ENCODE data around the gene BRD7. TPM values are rescaled to one million over a fixed set of nuclear protein-coding genes. Genes with fewer than 3 reads are reported as not detected.

Gene BRD7
- total RNA-seq, 1 experiment from 2014 or later = 45.6 TPM

GRCh38 chr16:50288920-50289319 is 79.9 kb downstream of the BRD7 start:
- no peaks in the 10 kb centered on the region for H3K4me1 ChIP-seq (ENCODE audit: control insufficient read depth, insufficient read depth, low read length)
- no TSS peak for BruUV-seq (replicated peaks)
- DNase-seq (ENCODE audit: low read depth, low spot score) (no peak), ATAC-seq (no peak)
- H3K4me3 ChIP-seq (ENCODE audit: low read depth in 2 of 2, low read length in 2 of 2) = no peak overlapping the region
- no peak overlapping the region for H3K27ac ChIP-seq (ENCODE audit: low read length)
- intact Hi-C loops (cut with micrococcal nuclease; ENCODE audit: unreplicated experiment) = no loop called here
- ChIA-PET POLR2A (no interaction called here), CTCF (no interaction called here)
- no peak for TF ChIP-seq SIN3A (IDR thresholded peaks at IDR 0.05; ENCODE audit: borderline replicate concordance, insufficient read depth, low read depth, low read length)
- no peak for TF ChIP-seq REST (IDR thresholded peaks at IDR 0.05; ENCODE audit: insufficient read depth in 1 of 2, low read depth in 2 of 2, low read length in 1 of 2)
- TF ChIP-seq TCF7L2 (IDR thresholded peaks at IDR 0.05; ENCODE audit: low read depth, low read length) = no peak
- no peak for TF ChIP-seq POLR2AphosphoS5 (IDR thresholded peaks at IDR 0.05; ENCODE audit: low read depth, low read length)
- no peak for TF ChIP-seq CTCF (IDR thresholded peaks at IDR 0.05)
- H3K36me3 ChIP-seq (ENCODE audit: control insufficient read depth, insufficient read depth, low read length) = no peaks in the 10 kb centered on the region
- in situ Hi-C loops (cut with HindIII; ENCODE audit: low pct_unique_long_range_greater_than_20kb, low sequenced_read_pairs) = no loop called here
- H3K9me3 ChIP-seq (ENCODE audit: control insufficient read depth, insufficient read depth, low read depth, low read length) = no peaks in the 10 kb centered on the region
- no peaks in the 10 kb centered on the region for H3K27me3 ChIP-seq (ENCODE audit: control insufficient read depth, insufficient read depth, low read length)

- H3K4me3 ChIP-seq (ENCODE audit: low read depth in 2 of 2, low read length in 2 of 2) = no peak overlapping the region
- in situ Hi-C loops (cut with HindIII; ENCODE audit: low pct_unique_long_range_greater_than_20kb, low sequenced_read_pairs) (no loop called here), intact Hi-C loops (cut with micrococcal nuclease; ENCODE audit: unreplicated experiment) (no loop called here)
- H3K9me3 ChIP-seq (ENCODE audit: control insufficient read depth, insufficient read depth, low read depth, low read length) = no peaks in the 10 kb centered on the region
- H3K4me1 ChIP-seq (ENCODE audit: control insufficient read depth, insufficient read depth, low read length) = no peaks in the 10 kb centered on the region
- ChIA-PET CTCF (no interaction called here), POLR2A (no interaction called here)
- H3K27me3 ChIP-seq (ENCODE audit: control insufficient read depth, insufficient read depth, low read length) = no peaks in the 10 kb centered on the region
- H3K36me3 ChIP-seq (ENCODE audit: control insufficient read depth, insufficient read depth, low read length) = no peaks in the 10 kb centered on the region
- DNase-seq (ENCODE audit: low read depth, low spot score) = no peak
- ATAC-seq = no peak
- no peak for TF ChIP-seq CTCF (IDR thresholded peaks at IDR 0.05)
- no peak for TF ChIP-seq SIN3A (IDR thresholded peaks at IDR 0.05; ENCODE audit: borderline replicate concordance, insufficient read depth, low read depth, low read length)
- TF ChIP-seq REST (IDR thresholded peaks at IDR 0.05; ENCODE audit: insufficient read depth in 1 of 2, low read depth in 2 of 2, low read length in 1 of 2) = no peak
- TF ChIP-seq TCF7L2 (IDR thresholded peaks at IDR 0.05; ENCODE audit: low read depth, low read length) = no peak
- no peak for TF ChIP-seq POLR2AphosphoS5 (IDR thresholded peaks at IDR 0.05; ENCODE audit: low read depth, low read length)
- H3K27ac ChIP-seq (ENCODE audit: low read length) = no peak overlapping the region
- BruUV-seq (replicated peaks) = no TSS peak
Measured at GRCh38 chr16:50288026-50288425, 80.8 kb downstream of the BRD7 start.
